Endodermal cell (in vitro differentiated cells): Measurements from ENCODE around the gene RIOK3. TPM values are rescaled to one million over a fixed set of nuclear protein-coding genes. Genes with fewer than 3 reads are reported as not detected.

Experiments
- DNase-seq: peaks from one replicate; pipeline ENCODE4 v3.0.0-alpha.2; 2017
- H3K27ac ChIP-seq: 2 replicates; pipeline ENCODE4 v1.5.1; 2013; ENCODE audit warnings: mild to moderate bottlenecking, low read depth, low read length, moderate library complexity
- H3K27me3 ChIP-seq: 2 replicates; pipeline ENCODE4 v1.6.1; 2013; ENCODE audit warnings: mild to moderate bottlenecking, low read length, moderate library complexity; ENCODE audit not compliant: insufficient read depth, control insufficient read depth, poor library complexity, severe bottlenecking
- H3K36me3 ChIP-seq: 2 replicates; pipeline ENCODE4 v1.7.0; 2013; ENCODE audit warnings: mild to moderate bottlenecking, low read length, moderate library complexity; ENCODE audit not compliant: control insufficient read depth, insufficient read depth
- H3K4me1 ChIP-seq: one replicate; pipeline ENCODE4 v1.7.0; 2013; ENCODE audit warnings: low read length; ENCODE audit not compliant: control insufficient read depth, insufficient read depth
- H3K4me3 ChIP-seq: 2 replicates; pipeline ENCODE4 v1.5.1; 2013; ENCODE audit warnings: mild to moderate bottlenecking, low read length, moderate library complexity
- H3K9ac ChIP-seq: 2 replicates; pipeline ENCODE4 v1.6.1; 2013; ENCODE audit warnings: mild to moderate bottlenecking, low read length, moderate library complexity; ENCODE audit not compliant: poor library complexity, severe bottlenecking; ENCODE audit errors: extremely low read depth
- H3K9me3 ChIP-seq: 2 replicates; pipeline ENCODE4 v1.6.1; 2013; ENCODE audit warnings: mild to moderate bottlenecking, low read length, moderate library complexity; ENCODE audit not compliant: control insufficient read depth
- H3K27ac Mint-ChIP-seq: 2 replicates; pipeline ENCODE4 v1.8.0; 2020; ENCODE audit warnings: mixed read lengths
- H3K27me3 Mint-ChIP-seq: 2 replicates; pipeline ENCODE4 v1.8.0; 2021; ENCODE audit warnings: mild to moderate bottlenecking, mixed read lengths; ENCODE audit not compliant: insufficient read depth
- H3K36me3 Mint-ChIP-seq: 2 replicates; pipeline ENCODE4 v1.8.0; 2020; ENCODE audit warnings: low read depth, mixed read lengths
- H3K4me1 Mint-ChIP-seq: 2 replicates; pipeline ENCODE4 v1.8.0; 2020; ENCODE audit warnings: mixed read lengths
- H3K4me3 Mint-ChIP-seq: 2 replicates; pipeline ENCODE4 v1.8.0; 2020; ENCODE audit warnings: mild to moderate bottlenecking, moderate library complexity, mixed read lengths
- H3K9me3 Mint-ChIP-seq: 2 replicates; pipeline ENCODE4 v1.8.0; 2020; ENCODE audit warnings: mild to moderate bottlenecking, mixed read lengths
- CTCF ChIP-seq: fragments of 200-600 bp; sonication (generic); conservative IDR thresholded peaks from 2 replicates; pipeline ENCODE4 v1.5.0; 2021; ENCODE audit warnings: antibody characterized with exemption, mild to moderate bottlenecking
- WGBS, 2 experiments: methylation state at CpG; one replicate each; pipeline versions ENCODE4 v1.1.5 to v1.1.7; 2013; ENCODE audit warnings: missing lambda C conversion rate in 2 of 2, mixed read lengths in 1 of 2; ENCODE audit not compliant: insufficient coverage in 1 of 2, insufficient read length in 1 of 2; 5-methylcytosine and 5-hydroxymethylcytosine counted together
- total RNA-seq, 2 donors: library from RNA; stranded (reverse); fragmentation: NEBNext Ultra II Directional in 1 of 2; extraction: Animal tissue kit (Norgen Biotek cat#: 25700) in 1 of 2; gene quantifications; 2 replicates in 1 of 2; 3 replicates in 1 of 2; pipeline ENCODE4 v1.2.1, GENCODE V29; 2021

RIOK3 gene
- total RNA-seq, 2 donors from 2014 or later, result 31.2 to 45.0 TPM

GRCh38 chr18:23452347-23452727, 750 bp upstream of the RIOK3 start:
- no peaks in the 10 kb centered on the region for H3K9me3 Mint-ChIP-seq
- peaks cover 13% of the 10 kb centered on the region for H3K4me1 Mint-ChIP-seq
- no peak overlapping the region for H3K27ac ChIP-seq
- H3K27ac Mint-ChIP-seq, result peak overlapping the region; percentile 82
- 89 to 100% methylated on average over 1 of the region's 3 CpGs for WGBS, 2 experiments
- peak overlapping the region; percentile 99 for H3K4me3 Mint-ChIP-seq
- peaks cover 9% of the 10 kb centered on the region for H3K36me3 Mint-ChIP-seq
- peaks cover 19% of the 10 kb centered on the region for H3K36me3 ChIP-seq
- H3K9me3 ChIP-seq, result no peaks in the 10 kb centered on the region
- no peaks in the 10 kb centered on the region for H3K4me1 ChIP-seq
- peaks cover 3% of the 10 kb centered on the region for H3K27me3 Mint-ChIP-seq
- peak overlapping the region; percentile 30 for H3K9ac ChIP-seq
- no peak for TF ChIP-seq CTCF
- no peak for DNase-seq
- H3K27me3 ChIP-seq, result no peaks in the 10 kb centered on the region
- peak overlapping the region; percentile 94 for H3K4me3 ChIP-seq

GRCh38 chr18:23453680-23454058, 582 bp downstream of the RIOK3 start:
- Histone ChIP-seq H3K9ac (peak overlapping the region; percentile 82), H3K4me1 (no peaks in the 10 kb centered on the region), H3K27ac (peak overlapping the region; percentile 58), H3K9me3 (no peaks in the 10 kb centered on the region), H3K4me3 (peak overlapping the region; percentile 94), H3K36me3 (peaks cover 21% of the 10 kb centered on the region), H3K27me3 (no peaks in the 10 kb centered on the region)
- no peak for DNase-seq
- WGBS, 2 experiments, result 8 to 11% methylated on average over 8 to 11 of the region's 11 CpGs
- Mint-ChIP-seq H3K4me1 (peaks cover 13% of the 10 kb centered on the region), H3K27me3 (no peaks in the 10 kb centered on the region), H3K27ac (peak overlapping the region; percentile 94), H3K9me3 (no peaks in the 10 kb centered on the region), H3K36me3 (peaks cover 9% of the 10 kb centered on the region), H3K4me3 (peak overlapping the region; percentile 99)
- no peak for TF ChIP-seq CTCF

GRCh38 chr18:23456835-23457234, 3.7 kb downstream of the RIOK3 start:
- Mint-ChIP-seq H3K9me3 (no peaks in the 10 kb centered on the region), H3K27ac (no peak overlapping the region), H3K27me3 (no peaks in the 10 kb centered on the region), H3K4me1 (peaks cover 23% of the 10 kb centered on the region), H3K36me3 (peaks cover 9% of the 10 kb centered on the region), H3K4me3 (no peak overlapping the region)
- 91% methylated on average over 1 of the region's 2 CpGs; no CpG with 5 or more reads in 1 of the 2 experiments for WGBS, 2 experiments
- peaks cover 27% of the 10 kb centered on the region for H3K36me3 ChIP-seq
- H3K9ac ChIP-seq, result no peak overlapping the region
- H3K27ac ChIP-seq, result no peak overlapping the region
- no peaks in the 10 kb centered on the region for H3K4me1 ChIP-seq
- no peak for TF ChIP-seq CTCF
- H3K4me3 ChIP-seq, result no peak overlapping the region
- no peak for DNase-seq
- H3K27me3 ChIP-seq, result no peaks in the 10 kb centered on the region
- H3K9me3 ChIP-seq, result no peaks in the 10 kb centered on the region
